Measurements from ENCODE around the gene IFRD2.
"Not testable (repeated sequence)": the region's sequence is repeated elsewhere in the genome, so short reads cannot be mapped to it uniquely, and the experiment has no call there.

IFRD2 gene

GRCh38 chr3:50268276-50268675 is 24.0 kb downstream of the IFRD2 start:
- no peak for DNase-seq (ENCODE audit: low spot score)

- no peak for DNase-seq (ENCODE audit: low spot score)
Measured at GRCh38 chr3:50267280-50267913, 24.8 kb downstream of the IFRD2 start.

- no peak for DNase-seq (ENCODE audit: low spot score)
Measured at GRCh38 chr3:50266836-50267235, 25.4 kb downstream of the IFRD2 start.

GRCh38 chr3:50266017-50266416 is 26.2 kb downstream of the IFRD2 start:
- no peak for DNase-seq (ENCODE audit: low spot score)

- DNase-seq (ENCODE audit: low spot score), result no peak
Measured at GRCh38 chr3:50265571-50265970, 26.7 kb downstream of the IFRD2 start.

- peak; percentile 96 for DNase-seq (ENCODE audit: low spot score)
Measured at GRCh38 chr3:50264964-50265485, 27.2 kb downstream of the IFRD2 start.

- peak; percentile 98 for DNase-seq (ENCODE audit: low spot score)
Measured at GRCh38 chr3:50264383-50264963, 27.8 kb downstream of the IFRD2 start.

GRCh38 chr3:50263478-50264382 is 28.5 kb downstream of the IFRD2 start:
- no peak for DNase-seq (ENCODE audit: low spot score)

GRCh38 chr3:50262778-50263177 is 29.5 kb downstream of the IFRD2 start:
- no peak for DNase-seq (ENCODE audit: low spot score)

GRCh38 chr3:50262200-50262599 is 30.0 kb downstream of the IFRD2 start:
- not testable (repeated sequence) for DNase-seq (ENCODE audit: low spot score)

- DNase-seq (ENCODE audit: low spot score), result no peak
Measured at GRCh38 chr3:50261505-50261904, 30.7 kb downstream of the IFRD2 start.

- DNase-seq (ENCODE audit: low spot score), result no peak
Measured at GRCh38 chr3:50260942-50261441, 31.2 kb downstream of the IFRD2 start.

GRCh38 chr3:50260027-50260941 is 31.9 kb downstream of the IFRD2 start:
- peak; percentile 89 for DNase-seq (ENCODE audit: low spot score)

GRCh38 chr3:50259432-50260026 is 32.7 kb downstream of the IFRD2 start:
- DNase-seq (ENCODE audit: low spot score), result no peak

GRCh38 chr3:50258979-50259378 is 33.2 kb downstream of the IFRD2 start:
- DNase-seq (ENCODE audit: low spot score), result no peak

- DNase-seq (ENCODE audit: low spot score), result peak; percentile 71
Measured at GRCh38 chr3:50258029-50258680, 34.1 kb downstream of the IFRD2 start.

GRCh38 chr3:50256978-50257890 is 35.0 kb downstream of the IFRD2 start:
- DNase-seq (ENCODE audit: low spot score), result peak; percentile 43

GRCh38 chr3:50255251-50255615 is 37.0 kb downstream of the IFRD2 start:
- DNase-seq (ENCODE audit: low spot score), result no peak

GRCh38 chr3:50254577-50255250 is 37.5 kb downstream of the IFRD2 start:
- no peak for DNase-seq (ENCODE audit: low spot score)
